HG03135 (cell line): ENCODE measurements around the gene GIMAP5.
"Not testable (repeated sequence)": the region's sequence is repeated elsewhere in the genome, so short reads cannot be mapped to it uniquely, and the experiment has no call there.

ENCODE experiments used
- ATAC-seq: cut with Tn5 transposase; IDR thresholded peaks from one replicate; pipeline ENCODE4 v1.9.1; 2021; ENCODE audit warnings: mild to moderate bottlenecking, moderate library complexity; ENCODE audit not compliant: unreplicated experiment

The GIMAP5 gene

DNA sequence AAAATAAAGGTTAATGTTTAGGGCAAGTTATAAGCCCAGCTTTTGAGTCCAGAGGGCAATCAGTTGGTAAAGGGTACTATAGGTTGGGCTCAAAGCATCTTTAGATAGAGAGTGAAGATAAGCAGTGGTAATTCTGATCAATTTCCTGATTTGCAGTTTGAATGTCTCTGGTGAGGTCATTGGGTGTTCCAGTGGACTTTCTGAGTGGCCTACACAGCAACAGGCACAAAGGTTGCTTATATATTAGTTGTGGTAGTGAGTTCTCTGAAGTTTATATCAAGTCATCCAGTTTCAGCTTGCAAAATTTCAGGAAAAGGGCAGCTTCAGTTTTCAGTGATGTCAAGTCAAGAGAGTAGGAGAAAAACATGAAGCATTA lies 29.1 kb downstream of the GIMAP5 start:
- no peak for ATAC-seq

DNA sequence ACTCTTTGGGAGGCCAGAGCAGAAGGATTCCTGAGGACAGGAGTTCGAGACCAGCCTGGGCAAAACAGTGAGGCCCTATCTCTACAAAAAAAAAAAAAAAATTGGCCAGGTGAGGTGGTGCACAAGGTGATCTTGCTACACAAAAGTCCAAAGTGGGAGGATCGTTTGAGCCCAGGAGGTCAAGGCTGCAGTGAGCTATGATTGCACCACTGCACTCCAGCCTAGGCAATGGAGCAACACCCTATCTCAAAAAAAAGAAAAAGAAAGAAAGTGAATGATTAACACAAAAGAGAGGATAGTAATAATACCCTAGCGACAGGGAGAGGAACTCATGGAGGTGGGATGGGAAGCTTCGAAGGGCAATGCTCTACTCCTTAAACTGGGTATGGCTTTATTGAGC lies 32.5 kb downstream of the GIMAP5 start:
- no peak for ATAC-seq

DNA sequence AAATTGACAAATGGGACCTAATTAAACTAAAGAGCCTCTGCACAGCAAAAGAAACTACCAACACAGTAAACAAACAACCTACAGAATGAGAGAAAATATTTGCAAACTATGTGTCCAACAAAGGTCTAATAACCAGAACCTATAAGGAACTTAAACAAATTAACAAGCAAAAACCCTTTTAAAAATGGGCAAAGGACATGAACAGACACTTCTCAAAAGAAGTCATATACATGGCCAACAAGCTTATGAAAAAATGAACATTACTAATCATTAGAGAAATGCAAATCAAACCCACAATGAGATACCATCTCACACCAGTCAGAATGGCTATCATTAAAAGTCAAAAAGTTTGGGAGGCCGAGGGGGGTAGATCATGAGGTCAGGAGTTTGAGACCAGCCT lies 36.9 kb downstream of the GIMAP5 start:
- ATAC-seq, result not testable (repeated sequence)

DNA sequence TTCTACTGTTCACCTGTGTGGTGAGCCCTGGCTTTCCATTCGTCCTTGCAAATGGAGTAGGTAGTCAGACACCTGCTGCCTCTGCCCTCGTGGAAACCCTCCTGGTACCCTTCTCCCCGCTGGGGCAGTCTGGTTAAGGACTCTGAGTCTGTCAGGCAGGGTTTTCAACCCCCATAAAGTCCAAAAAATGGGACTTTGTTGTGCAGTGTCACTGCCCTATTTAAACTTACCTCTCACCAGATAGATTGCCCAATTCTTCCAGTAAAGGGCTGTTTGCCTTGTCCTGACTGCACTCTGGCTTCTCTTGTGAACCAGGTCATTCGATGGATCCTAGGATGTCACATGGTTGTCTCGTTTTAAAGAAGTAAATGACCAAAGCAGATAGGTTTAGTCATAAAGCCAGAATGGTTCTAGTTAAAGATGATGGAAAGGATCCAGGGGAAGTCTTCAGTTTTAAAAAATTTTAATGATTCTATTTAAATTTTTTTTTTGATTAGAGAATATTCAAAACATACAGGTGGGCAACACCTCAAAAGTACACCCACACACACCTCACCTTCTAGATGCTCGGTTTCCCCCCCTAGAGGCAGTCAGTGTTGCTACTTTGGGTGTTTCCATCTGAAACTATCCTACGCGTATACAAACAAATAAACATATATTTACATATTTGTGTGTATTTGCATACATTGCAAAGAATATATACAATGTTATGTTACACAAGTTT lies 41.0 kb downstream of the GIMAP5 start:
- ATAC-seq, result no peak

DNA sequence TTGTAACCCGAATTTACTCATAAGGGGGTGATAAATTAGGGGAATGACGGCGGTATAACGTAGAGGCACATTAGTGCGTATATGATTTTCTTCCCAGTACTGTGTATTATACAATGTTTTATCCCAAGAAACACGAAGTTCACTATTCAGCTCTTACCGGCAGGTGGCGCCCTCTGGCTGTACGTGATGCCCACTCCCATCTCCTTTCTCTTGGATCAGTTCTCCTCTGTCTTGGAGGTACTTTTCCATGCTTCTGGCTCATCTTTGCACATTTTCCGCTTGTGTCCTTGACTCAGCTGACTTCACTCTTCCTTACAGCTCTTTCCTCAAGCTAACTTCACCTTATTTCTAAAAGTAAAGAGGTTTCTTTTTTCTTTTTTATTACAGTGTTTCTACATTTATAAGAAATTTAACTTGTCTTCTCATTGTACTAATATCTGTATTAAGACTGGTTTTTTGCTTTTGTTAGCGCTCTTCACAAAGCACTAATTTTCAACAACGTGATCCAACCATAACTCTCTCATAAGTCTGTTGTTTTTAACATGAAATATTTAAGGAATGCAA lies 41.6 kb downstream of the GIMAP5 start:
- ATAC-seq, result no peak

DNA sequence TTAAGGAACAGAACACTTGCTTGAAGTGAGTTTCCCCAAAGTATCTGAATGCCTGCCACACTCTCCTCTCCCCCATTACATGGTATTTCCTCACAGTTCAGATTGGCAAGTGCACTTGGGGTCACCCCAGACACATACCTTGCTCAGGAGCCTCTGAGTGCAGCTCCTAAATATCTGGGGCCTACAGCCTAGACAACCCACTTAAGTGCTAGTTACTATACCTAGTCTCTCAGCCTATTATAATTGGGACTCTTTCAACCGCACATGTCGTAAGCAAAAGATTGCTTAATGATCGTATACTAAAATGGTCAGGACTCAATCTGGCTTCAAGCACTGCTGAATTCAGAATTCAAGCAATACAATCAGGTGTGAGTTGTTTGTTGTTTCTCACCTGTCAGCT lies 43.1 kb downstream of the GIMAP5 start:
- no peak for ATAC-seq

DNA sequence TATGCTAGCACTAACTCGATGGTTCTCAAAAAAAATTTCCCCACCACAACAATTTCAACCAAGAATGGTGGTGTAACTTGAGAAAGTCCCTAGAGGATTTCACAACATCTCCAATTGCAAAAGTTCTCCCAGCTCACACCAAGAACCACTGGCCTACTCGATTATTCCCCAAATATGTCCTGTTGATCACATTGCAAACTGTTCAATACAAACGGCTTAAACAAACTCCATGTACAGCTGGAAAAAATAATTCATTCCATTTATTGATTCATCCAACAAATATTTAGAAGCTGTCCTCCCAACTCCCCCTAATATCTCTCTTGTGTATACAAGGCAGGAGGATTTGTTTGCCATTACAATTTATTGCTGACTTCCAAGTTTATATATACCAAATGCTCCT lies 43.9 kb downstream of the GIMAP5 start:
- no peak for ATAC-seq

DNA sequence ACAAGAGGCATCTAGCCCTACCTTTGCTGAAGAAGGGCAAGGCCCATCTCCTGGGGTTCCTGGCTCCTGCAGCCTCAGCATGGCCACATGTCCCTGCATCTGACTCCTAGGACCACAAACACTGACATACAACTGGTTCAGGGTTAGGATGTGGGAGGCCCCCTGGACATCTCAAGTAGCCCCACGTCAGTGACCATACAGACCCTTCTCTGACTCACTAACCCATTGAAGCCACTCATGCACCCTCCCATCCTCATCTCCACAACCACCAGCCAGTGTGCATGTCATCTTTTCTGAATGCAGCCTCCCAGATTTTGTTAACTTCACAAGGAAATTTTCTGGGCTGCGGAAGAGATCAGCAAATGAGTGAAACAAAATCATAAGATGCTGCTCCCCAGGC lies 44.7 kb downstream of the GIMAP5 start:
- ATAC-seq, result no peak

DNA sequence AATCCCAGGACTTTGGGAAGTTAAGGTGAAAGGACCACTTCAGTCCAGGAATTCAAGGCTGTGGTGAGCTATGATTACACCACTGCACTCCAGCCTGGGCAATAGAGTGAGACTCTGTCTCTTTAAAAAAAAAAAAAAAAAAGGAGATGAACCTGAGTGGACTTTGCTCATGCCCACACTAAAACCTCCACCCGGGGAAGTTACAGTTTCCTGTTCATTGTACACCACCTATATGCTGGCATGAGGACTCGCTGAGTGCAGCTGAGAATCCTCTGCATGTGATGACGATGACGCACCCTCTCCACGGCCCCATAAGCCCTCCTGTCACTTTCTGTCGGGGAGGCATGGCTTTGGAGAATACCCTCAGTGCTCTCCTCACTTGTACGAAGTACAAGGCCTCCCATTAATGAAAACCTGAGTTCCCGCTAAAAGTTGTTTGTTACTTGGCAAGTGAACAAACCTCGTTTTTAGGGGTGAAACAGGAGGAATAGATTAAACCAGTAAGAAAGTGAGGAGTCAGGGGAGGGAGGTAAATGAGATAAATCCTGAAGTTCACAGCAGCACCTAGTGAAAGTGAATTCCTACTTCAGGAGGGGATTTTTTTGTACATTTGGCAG lies 47.0 kb downstream of the GIMAP5 start:
- no peak for ATAC-seq

DNA sequence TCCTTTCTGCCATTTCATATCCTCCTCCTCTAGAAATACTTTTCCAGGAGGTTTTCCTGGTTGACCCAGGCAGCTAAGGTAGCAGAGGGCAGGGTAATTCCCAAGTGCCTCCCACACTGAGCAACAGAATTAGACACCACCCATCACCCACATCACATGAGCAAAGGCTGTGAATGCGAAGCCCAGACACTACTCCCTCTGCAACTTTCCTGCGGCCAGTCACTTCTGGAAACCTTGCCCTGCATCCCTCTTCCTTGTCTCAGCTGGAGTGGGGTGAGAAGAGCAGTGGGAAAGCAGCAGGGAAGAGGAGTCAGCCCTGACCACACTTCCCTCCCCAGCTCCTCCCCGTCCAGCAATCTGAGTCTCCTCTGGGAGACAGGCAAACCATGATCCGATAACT lies 47.7 kb downstream of the GIMAP5 start:
- no peak for ATAC-seq

DNA sequence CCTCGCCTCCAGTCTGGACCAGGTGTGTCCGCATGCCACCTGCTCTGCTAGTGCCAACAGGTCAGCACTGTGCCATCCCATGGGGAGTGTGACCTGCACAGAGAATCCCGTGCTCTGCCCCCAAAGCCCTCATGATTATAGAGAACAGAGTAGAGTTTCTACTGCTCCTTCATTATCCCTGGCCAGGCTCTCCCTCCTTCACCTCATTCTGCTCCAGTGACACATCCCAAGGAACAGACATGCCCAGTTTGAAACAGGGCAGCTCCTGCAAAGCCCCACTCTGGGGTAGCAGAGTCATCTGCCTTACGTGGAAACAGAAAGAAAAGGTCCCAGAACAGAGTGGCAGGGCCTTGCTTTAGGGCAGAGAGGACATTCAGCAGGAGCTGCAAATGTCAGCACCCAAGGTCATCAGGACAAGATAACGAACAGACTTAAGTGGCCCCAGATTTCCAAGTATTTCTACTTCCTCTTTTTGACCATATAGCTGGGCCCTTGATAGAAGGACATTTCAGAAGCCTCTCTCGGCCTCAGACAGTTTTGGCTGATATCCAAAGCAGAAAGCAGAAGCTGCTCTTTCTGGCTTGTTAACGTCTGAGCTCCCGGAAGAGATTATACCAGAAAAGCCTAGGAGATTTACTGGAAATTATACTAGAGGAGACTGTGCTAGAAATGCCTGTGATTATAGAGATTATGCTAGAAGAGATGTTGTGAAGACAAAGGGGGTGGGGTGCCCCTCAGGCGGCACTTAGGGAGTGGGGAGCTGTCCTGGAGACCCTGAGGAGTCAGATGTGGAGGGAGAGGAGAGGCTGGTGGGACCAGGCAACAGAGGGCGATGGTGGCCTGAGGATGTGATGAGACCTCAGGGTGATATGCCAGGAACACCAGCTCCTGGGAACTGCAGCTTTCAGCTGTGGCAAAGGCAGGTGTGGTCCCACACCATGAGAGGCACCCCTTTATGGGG lies 50.4 kb downstream of the GIMAP5 start:
- no peak for ATAC-seq

DNA sequence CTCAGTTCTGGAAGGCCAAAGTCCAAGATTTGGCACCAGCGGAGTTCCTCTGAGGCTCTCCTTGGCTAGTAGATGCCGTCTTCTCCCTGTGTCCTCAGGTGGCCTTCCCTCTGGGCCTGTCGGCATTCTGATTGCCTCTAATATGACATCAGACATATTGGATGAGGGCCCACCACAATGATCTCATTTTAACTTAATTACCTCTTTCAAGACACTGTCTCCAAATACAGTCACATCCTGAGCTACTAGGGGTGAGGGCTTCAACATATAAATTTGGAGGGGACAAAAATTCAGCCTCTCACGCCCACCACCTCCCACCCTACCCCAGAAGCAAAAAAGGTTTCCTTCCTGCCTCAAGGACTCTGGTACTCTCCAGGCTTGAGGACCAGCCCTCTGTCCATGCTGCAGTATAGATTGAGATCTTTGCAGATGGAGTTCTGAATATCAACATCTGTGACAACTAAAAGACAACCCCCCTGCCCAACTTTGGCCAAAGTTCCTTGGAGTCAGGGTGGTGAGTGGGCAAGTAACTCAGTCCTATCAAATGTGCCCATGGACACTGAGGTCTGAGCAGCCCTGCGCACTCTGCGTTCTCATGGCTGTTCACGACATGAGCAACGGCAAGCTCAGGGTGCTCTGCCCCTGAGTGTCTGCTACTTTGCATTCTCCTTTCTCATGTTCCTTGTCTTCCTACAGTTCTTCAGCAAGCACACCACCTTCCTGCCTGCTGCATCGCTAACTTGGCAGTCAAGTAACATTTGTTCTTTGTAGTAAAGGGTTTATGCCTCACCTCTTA lies 51.5 kb downstream of the GIMAP5 start:
- no peak for ATAC-seq

DNA sequence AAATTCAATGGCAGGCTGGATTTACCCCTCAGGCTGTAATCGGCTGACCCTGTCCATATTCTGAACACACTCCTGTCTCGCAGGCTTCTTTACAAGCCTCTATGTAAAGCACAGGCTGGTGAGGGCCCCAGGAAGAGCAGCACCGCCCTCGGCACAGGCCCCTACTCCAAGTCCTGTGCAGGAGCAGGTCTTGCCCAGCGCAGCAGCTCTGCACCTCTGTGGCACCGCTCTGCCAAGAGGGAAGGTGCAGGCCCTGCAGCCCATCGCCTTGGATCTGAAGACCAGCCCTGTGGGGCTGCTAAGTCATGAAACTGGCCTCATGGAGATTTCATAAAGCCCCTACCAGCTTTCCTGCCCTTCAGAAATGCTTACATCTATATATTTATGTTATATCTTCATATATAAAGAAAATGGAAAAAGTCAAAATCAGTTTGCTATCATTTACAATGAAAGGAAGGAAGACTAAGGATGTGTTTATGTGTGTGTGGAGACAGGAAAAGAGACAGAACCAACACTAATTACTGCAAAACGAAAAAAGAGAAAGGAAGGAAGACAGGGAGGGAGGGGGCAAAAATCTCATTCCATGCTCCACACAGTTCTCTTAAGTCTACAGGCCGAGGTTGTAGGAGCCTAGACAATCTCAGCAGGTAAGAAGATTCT lies 53.3 kb downstream of the GIMAP5 start:
- ATAC-seq, result no peak

DNA sequence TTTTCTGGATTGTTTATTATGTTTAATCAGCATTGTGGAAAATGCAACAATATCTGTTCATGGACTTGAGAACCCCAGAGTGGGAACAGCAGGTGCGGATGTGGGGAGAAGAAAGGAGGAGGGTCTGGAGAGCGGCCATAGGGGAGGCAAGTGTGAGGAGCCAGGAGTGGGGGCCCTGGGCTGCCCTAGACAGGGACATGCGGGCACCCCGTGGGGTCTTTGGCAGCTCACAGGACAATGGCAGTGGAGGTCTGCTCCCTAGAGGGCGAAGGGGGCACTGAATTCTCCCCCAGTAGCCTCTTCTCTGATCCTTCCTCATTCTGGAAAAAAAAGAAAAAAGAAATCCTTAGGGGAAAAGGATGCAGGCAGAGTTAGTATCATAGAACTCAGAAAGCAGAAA lies 54.1 kb downstream of the GIMAP5 start:
- ATAC-seq, result no peak

DNA sequence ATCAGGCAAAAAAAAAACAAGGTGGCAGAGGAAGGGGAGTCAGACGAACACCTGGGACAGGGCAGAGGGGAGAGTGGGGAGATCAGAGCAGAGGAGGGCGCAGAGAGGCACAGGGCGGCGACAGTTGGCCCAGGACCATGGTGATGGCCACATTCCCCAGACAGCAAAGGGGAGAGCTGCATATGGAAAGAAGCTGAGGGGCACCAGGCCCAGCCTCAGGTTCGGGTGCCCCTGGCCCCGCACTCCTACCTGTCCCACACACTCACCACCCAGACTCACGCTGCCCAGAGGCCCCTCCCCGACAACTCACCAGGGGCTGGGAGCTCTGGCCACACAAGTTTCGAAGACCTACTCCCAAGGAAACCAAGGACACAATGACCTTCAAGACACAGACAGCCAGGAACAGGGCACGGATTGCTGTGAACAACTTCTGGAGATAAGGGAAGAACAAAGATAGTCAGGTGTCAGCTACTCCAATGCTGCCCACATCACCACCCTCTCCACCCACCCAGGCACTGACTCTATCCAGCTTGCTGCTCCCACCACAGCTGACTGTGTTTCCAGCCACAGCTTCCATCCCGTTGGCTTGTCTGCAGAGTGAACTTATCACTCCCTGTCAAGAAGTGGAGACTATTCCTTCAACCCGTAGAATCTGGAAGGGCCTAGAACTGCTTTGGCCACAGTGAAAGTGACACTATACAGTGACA lies 54.7 kb downstream of the GIMAP5 start:
- no peak for ATAC-seq
